Measurements from ENCODE around the gene NDUFS6. TPM values are rescaled to one million over a fixed set of nuclear protein-coding genes. Genes with fewer than 3 reads are reported as not detected.

The NDUFS6 gene
- total RNA-seq, 3 donors from 2014 or later = 38.7 to 43.5 (median 39.3) TPM

DNA sequence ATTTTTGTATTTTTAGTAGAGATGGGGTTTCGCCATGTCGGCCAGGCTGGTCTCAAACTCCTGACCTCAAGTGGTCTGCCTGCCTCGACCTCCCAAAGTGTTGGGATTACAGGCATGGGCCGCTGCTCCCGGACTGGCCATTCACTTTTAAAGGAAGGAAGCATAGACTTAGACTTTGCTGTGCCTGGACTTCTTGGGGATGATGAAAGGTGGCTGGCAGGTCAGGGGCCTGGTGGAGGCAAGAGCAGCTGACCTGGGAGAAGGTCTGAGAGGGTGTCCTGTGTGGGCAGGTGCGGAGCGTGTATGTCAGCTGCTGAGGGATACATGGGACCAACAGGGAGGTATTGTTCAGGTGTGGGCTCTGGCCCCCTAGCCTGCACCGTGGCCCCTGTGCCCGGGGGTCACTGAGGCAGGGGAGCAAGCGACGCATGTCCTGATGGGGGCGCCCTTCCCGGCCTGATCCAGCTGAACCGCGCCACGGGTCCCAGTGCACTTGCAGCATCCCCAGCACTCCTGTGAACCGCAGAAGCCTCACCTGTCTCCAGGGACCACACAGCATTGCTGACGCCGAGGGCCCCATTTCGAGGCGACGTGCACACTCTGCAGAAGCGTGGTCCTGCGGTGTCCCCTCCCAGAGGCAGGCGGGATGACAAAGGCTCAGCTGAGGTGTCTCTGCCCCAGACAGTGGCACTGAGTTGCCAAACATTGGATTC is 23.1 kb downstream of the NDUFS6 start:
- TF ChIP-seq, protein P1, sequence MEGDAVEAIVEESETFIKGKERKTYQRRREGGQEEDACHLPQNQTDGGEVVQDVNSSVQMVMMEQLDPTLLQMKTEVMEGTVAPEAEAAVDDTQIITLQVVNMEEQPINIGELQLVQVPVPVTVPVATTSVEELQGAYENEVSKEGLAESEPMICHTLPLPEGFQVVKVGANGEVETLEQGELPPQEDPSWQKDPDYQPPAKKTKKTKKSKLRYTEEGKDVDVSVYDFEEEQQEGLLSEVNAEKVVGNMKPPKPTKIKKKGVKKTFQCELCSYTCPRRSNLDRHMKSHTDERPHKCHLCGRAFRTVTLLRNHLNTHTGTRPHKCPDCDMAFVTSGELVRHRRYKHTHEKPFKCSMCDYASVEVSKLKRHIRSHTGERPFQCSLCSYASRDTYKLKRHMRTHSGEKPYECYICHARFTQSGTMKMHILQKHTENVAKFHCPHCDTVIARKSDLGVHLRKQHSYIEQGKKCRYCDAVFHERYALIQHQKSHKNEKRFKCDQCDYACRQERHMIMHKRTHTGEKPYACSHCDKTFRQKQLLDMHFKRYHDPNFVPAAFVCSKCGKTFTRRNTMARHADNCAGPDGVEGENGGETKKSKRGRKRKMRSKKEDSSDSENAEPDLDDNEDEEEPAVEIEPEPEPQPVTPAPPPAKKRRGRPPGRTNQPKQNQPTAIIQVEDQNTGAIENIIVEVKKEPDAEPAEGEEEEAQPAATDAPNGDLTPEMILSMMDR (IDR thresholded peaks at IDR 0.05) = no peak
- no peak for DNase-seq
- no peak overlapping the region for H3K4me3 ChIP-seq
- intact Hi-C loops (cut with DNase I, micrococcal nuclease) = no loop called here
- ATAC-seq = no peak
- H3K4me1 ChIP-seq (ENCODE audit: low read depth) = no peaks in the 10 kb centered on the region
- H3K36me3 ChIP-seq (ENCODE audit: low read depth) = no peaks in the 10 kb centered on the region
- H3K9me3 ChIP-seq = no peaks in the 10 kb centered on the region

DNA sequence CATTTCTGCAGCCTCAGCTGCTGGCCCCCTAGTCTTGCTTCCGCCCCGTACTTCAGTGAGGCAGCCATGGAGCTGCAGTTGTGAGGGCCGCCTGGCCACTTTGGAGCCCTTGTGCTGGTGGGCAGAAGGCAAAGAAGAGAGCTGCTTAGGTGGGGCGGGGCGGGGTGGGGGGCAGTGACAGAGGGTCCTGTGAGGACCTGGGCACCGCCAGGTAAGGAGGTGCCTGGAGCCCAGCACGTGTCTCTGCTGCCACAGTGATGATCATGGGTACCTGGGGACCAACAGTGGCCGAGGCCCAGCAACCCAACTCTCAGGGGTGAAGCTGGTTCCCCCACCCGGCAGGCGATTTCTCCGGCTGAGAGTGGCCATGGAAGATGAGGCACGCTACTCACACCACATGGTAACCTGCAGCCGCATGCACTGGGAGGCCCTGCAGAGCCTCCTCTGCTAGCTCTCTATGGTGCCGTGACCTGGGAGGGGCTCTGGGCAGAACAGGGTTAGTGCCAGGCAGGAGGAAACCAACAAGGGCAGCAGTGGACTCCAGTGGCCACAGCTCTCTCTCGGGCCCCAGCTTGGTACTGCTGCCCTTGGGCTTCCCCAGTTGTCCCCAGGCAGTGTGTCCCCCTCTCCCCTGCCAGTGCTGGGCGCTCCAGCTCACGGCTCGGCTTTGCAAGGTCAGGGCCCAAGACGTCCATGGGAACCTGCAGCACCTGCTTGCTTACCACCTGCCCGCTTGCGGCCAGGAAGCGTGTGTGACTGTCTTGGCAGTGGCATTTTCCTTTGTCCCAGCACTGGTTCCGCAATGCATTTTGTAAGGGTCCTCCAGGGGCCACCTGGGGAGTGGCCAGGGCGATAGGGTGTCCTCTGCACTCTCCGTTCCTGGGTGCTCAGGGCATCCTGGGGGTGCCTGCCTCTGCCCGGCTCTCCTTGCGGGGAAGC is 24.0 kb downstream of the NDUFS6 start:
- intact Hi-C loops (cut with DNase I, micrococcal nuclease) = no loop called here
- H3K4me1 ChIP-seq (ENCODE audit: low read depth) = no peaks in the 10 kb centered on the region
- H3K9me3 ChIP-seq = no peaks in the 10 kb centered on the region
- TF ChIP-seq, protein P1 (IDR thresholded peaks at IDR 0.05) = no peak
- no peak for DNase-seq
- ATAC-seq = no peak
- H3K36me3 ChIP-seq (ENCODE audit: low read depth) = no peaks in the 10 kb centered on the region
- H3K4me3 ChIP-seq = no peak overlapping the region

DNA sequence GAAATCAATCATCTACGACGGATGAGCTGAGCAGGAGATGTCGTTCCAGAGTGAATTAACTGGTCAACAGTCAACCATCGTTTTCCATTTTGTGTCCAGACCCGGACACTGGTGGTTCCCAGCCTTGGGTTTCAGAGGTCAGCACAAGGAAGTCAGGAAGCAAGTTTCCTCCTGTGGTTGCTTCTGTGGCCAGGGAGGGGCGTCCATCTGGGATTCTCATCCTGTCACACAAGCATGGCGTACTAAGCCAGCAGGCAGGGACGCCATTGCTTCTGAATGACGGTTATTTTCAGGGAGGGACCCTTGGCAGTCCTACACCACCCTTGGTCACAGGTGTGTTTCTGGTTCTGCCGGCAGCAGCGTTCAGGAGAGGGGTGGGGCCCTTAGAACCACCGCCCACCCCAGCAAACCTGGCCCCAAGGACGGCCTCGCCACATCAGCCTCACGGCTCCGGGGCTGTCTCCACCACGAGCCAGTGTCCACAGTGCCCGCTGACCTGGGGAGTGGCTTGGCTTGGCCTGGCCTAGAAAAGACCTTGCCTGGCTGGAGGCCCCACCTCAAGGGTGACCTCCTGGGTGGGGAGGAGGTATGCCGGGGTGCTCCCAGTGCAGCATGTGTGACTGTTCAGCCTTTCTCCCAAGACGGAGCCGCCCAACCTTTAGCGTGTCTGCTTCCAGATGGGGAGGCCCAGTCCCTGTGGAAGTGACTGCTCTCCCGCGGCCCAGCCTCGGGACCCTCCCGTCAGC is 25.2 kb downstream of the NDUFS6 start:
- no peak for DNase-seq
- no peaks in the 10 kb centered on the region for H3K9me3 ChIP-seq
- H3K4me1 ChIP-seq (ENCODE audit: low read depth) = no peaks in the 10 kb centered on the region
- no peak for ATAC-seq
- H3K4me3 ChIP-seq = no peak overlapping the region
- intact Hi-C loops (cut with DNase I, micrococcal nuclease) = no loop called here
- no peaks in the 10 kb centered on the region for H3K36me3 ChIP-seq (ENCODE audit: low read depth)
- TF ChIP-seq, protein P1 (IDR thresholded peaks at IDR 0.05) = no peak

DNA sequence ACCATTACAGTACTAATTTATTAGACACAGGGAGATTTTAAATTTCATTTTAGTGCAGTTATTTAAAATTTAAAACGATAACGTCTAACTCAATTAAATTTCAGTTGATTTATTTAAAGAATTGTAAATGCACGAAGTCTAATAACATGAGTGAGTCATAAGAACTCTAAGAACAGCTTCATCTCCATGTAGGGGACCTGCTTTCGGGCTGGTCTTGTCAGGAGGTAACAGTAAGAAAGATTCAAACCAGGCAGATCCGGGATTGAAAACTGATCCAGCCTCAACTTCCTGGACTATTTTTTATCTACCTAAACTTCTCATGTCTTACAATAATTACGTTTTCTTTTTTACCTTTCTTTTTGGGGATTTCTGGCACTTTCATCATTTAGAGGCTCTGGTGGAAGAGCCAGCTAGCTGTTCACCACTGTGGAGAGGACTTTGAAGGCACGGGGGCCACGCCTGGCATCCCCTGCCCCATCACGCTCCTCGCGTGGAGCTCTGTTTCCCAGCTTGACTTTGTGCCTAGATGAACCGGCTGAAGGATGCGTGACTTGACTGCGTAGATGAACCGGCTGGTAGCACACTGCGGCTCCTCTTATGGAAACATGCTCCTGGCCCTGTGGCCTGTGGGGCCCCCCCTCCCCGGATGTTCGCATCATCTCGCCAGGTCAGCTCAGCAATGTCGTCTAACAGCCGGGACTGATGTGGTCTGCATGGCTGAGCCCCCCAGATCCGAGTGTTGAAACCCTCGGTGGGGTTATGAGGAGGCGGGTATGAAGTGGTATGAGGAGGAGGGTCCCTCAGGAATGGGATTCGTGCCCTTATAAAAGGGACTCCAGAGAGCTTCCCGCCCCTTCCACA is 26.0 kb downstream of the NDUFS6 start:
- no peaks in the 10 kb centered on the region for H3K36me3 ChIP-seq (ENCODE audit: low read depth)
- no peak for DNase-seq
- no peaks in the 10 kb centered on the region for H3K4me1 ChIP-seq (ENCODE audit: low read depth)
- H3K9me3 ChIP-seq = no peaks in the 10 kb centered on the region
- ATAC-seq = no peak
- TF ChIP-seq, protein P1 (IDR thresholded peaks at IDR 0.05) = no peak
- intact Hi-C loops (cut with DNase I, micrococcal nuclease) = no loop called here
- H3K4me3 ChIP-seq = no peak overlapping the region
